GM04504 (cell line): Measurements from ENCODE around the gene PLEKHH1.
"Not testable (repeated sequence)": the region's sequence is repeated elsewhere in the genome, so short reads cannot be mapped to it uniquely, and the experiment has no call there.

Source experiments
- DNase-seq: peaks from one replicate; pipeline ENCODE4 v3.0.0-alpha.2; 2012; ENCODE audit warnings: low read depth

The PLEKHH1 gene

GRCh38 chr14:67583711-67584644 is 50.9 kb downstream of the PLEKHH1 start:
- DNase-seq, result peak; percentile 21

GRCh38 chr14:67584978-67585377 is 51.9 kb downstream of the PLEKHH1 start:
- DNase-seq, result no peak

DNA sequence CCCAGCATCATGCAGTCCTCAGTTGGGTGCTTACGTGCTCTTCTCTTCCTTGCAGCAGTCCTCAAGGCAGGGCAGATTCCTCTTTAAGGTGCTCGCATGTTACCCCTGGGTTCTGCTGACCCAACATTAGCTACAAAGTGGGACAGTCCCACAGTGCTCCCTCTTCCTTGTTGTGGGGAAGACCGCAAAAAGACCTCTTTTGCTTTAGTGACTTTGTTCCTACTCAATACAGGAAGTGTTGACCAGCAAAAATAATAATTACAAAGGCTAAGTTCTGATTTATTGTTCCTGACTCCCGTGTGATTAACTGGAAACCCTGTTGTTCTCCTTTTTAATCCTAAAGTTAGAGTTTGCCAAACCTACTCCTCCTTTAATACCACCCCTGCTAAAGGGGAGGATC is 53.3 kb downstream of the PLEKHH1 start:
- DNase-seq, result no peak

GRCh38 chr14:67589204-67589770 is 56.2 kb downstream of the PLEKHH1 start:
- DNase-seq, result no peak

DNA sequence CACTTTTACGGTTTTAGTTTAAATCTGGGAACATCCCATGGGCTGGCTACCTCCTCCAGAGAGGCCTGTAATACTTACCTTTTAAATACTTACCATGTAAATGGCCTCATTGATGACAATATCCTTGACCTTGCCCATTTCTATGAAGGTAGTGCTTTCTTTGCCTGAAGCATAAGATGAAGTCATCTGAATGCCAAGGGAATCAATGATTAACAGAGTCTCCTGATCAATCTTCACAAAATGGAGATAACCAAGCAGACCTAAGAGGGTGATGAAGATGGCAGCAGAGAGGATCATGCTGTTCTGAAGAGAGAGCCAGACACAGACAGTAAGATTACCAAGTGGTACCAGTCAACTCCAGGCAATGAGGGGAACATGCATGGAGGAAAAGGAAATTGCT is 60.6 kb downstream of the PLEKHH1 start:
- DNase-seq, result not testable (repeated sequence)

GRCh38 chr14:67595392-67595791 is 62.3 kb downstream of the PLEKHH1 start:
- DNase-seq, result no peak

- peak; percentile 55 for DNase-seq
These were observed 66.8 kb downstream of the PLEKHH1 start, which contains the start of gene PIGH for GRCh38 chr14:67599698-67600561. PIGH (minus strand) TSS chr14:67600268; CDS start chr14:67600203, 65 bp downstream.

DNA sequence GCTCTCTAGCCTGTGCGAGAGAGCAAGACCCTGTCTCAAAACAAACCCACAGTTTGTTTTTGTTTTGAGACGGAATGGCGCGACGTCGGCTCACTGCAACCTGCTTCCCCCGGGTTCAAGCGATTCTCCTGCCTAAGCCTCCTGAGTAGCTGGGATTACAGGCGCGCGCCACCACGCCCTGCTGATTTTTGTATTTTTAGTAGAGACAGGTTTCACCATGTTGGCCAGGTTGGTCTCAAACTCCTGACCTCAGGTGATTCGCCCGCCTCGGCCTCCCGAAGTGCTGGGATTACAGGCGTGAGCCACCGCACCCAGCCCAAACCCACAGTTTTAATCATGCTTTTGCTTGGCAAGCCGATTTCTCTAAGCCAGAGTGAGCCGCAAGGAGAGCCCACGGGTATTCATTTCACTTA is 67.5 kb downstream of the PLEKHH1 start:
- not testable (repeated sequence) for DNase-seq

DNA sequence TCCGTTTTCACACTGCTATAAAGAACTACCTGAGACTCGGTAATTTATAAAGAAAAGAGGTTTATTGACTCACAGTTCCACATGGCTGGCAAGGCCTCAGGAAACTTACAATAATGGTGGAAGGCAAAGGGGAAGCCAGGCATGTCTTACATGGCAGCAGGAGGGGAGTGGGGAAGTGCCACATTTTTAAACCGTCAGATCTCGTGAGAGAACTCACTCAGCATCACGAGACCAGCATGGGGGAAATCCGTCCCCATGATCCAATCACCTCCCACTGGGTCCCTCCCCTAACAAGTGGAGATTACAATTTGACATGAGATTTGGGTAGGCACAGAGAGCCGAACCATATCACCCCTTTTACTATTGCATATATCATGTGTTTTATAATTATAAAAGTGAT is 69.0 kb downstream of the PLEKHH1 start:
- no peak for DNase-seq

GRCh38 chr14:67602995-67603545 is 70.0 kb downstream of the PLEKHH1 start:
- DNase-seq, result no peak

- no peak for DNase-seq
These were observed 74.6 kb downstream of the PLEKHH1 start for GRCh38 chr14:67607646-67608045.

DNA sequence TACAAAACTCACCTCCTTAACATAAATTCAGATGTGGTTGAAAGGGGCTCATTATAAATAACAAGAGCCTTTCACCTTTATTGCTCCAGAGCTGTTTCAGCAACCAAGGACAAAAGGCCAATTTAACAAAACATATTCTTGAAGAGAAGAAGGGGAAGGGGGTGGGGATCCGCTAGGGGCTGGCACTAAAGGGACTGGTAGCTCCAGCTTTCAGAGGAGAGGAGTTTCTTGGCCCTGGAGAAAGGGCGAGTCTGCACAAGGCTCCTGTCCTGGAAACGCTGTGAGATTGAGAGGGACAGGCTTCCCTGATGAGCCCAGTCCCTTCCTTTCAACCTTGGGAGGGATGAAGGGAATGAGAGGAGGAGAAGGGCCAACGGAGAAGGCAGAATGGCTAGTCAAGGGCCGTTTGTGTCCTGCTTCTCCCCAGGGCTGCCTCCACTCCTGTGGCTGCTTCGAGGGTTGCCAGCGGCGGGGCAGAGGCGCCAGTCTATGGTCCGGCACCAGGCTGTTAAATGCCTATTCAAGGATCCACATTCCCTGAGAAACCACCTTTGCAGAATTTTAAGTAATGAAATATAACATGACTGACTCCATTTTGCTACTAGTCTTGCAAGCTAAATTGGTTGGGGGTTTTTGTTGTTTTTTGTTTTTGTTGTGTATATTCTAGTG is 76.7 kb downstream of the PLEKHH1 start:
- no peak for DNase-seq

DNA sequence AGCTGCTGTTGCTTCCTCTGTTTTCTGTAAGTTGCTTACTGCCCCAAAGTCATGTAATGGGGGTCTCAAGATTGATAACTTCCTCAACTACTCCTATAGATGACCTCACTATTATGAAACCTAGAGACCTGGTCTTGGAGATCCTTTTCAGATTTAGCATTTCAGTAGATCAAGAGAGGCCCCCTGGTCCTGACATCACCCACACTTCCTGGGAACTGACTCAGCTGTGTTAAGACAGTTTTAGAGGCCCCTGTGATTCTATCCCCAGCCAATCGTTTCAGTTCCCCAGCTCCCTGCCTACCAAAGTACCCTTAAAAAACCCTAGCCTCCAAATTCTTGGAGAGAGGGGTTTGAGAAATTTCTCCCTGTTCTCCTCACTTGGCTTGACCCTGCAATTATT is 77.4 kb downstream of the PLEKHH1 start:
- DNase-seq, result no peak

DNA sequence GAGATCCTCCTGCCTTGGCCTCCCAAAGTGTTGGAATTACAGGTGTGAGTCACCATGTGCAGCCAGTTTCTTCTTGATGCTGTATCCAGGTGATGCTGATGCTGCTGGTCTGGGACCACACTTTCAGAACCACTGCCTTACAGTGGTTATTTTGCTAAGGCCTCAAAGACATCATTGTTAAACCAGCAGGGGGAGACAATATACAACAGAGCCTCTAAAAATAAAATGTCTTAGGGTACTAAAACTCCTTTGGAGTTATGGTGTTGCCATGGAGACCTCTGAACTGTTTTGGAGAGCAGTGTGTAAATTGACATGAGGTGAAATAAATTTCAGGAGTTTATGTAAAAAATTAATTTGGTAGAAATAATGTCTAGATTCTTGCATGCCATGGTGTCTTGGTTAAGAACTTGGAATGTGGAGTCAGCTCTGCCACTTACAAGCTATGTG is 85.5 kb downstream of the PLEKHH1 start:
- peak; percentile 60 for DNase-seq

GRCh38 chr14:67619446-67620216 is 86.5 kb downstream of the PLEKHH1 start, which contains the start of gene ARG2:
ARG2 (plus strand) TSS chr14:67619920; CDS start chr14:67619978, 58 bp downstream.
- DNase-seq, result peak; percentile 68

GRCh38 chr14:67620217-67620785 is 87.2 kb downstream of the PLEKHH1 start:
- no peak for DNase-seq

- DNase-seq, result peak; percentile 64
These were observed 89.6 kb downstream of the PLEKHH1 start for GRCh38 chr14:67622675-67623074.

DNA sequence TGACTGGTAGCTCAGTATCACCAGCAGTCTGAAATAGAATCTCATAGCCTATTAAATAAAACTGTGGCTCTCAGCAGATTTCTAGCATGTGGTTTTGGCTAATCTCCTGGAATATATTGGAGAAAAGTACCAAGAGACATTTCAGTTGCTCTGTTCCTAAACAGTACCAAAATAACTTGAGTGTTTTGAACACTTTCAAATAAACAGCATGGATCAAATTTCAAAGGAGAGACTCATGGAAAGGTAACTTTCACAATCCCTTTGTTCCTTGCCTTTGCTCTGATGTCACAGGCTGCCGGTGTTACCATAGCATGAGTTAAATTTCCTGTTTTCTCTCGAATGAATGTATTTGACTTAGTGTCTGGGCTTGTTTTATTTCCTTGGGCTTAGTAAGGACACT is 90.0 kb downstream of the PLEKHH1 start:
- DNase-seq, result no peak

GRCh38 chr14:67626131-67626530 is 93.0 kb downstream of the PLEKHH1 start:
- not testable (repeated sequence) for DNase-seq

DNA sequence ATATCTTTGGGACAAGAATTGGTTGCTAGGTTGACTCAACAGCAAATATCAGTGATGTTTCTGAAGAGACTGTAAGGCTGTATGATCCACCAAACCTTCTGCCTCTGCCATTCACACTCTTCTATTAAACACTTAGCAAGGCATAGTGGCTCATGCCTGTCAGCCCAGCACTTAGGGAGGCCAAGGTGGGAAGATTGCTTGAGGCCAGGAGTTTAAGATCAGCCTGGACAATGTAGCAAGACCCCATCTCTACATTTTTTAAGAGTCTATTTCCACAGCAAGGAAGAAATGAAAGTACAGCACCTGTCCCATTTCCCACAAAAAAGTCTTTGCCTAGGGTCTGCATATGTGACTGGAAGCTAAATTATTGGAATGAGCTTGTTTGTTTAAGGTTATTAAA is 94.4 kb downstream of the PLEKHH1 start:
- DNase-seq, result no peak
